Calu3 (cell line): Measurements from ENCODE around the gene UBAC1. TPM values are rescaled to one million over a fixed set of nuclear protein-coding genes. Genes with fewer than 3 reads are reported as not detected.

Experiments used
- BruUV-seq: library from RNA; stranded (reverse); fragments of 400-500 nt; replicated peaks from 2 replicates; lab custom pipeline; 2021; lab: Mats Ljungman, UMichigan
- CTCF ChIA-PET: fragments of 300-600 bp; sonication (Branson Sonifier 250); formaldehyde crosslinking; loops from one replicate; lab custom pipeline; 2022; ENCODE audit warnings: antibody characterized with exemption; lab: Charles Lee
- DNase-seq: peaks from one replicate; pipeline ENCODE4 v3.0.0; 2022
- H3K27ac Mint-ChIP-seq: one replicate; pipeline ENCODE4 v1.8.0; 2022; ENCODE audit warnings: mixed read lengths; ENCODE audit not compliant: unreplicated experiment
- H3K27me3 Mint-ChIP-seq: one replicate; pipeline ENCODE4 v1.8.0; 2022; ENCODE audit warnings: mixed read lengths; ENCODE audit not compliant: unreplicated experiment
- H3K36me3 Mint-ChIP-seq: one replicate; pipeline ENCODE4 v1.8.0; 2022; ENCODE audit warnings: mild to moderate bottlenecking, moderate library complexity, mixed read lengths; ENCODE audit not compliant: insufficient read depth, unreplicated experiment
- H3K4me1 Mint-ChIP-seq: one replicate; pipeline ENCODE4 v1.8.0; 2022; ENCODE audit warnings: mild to moderate bottlenecking, low read depth, mixed read lengths; ENCODE audit not compliant: unreplicated experiment
- H3K4me3 Mint-ChIP-seq: one replicate; pipeline ENCODE4 v1.8.0; 2022; ENCODE audit warnings: mild to moderate bottlenecking, low read depth, moderate library complexity, mixed read lengths; ENCODE audit not compliant: unreplicated experiment
- H3K9me3 Mint-ChIP-seq: one replicate; pipeline ENCODE4 v1.8.0; 2022; ENCODE audit warnings: low read depth, mixed read lengths; ENCODE audit not compliant: unreplicated experiment
- CTCF ChIP-seq: fragments of 200-600 bp; IDR thresholded peaks from one replicate; pipeline ENCODE4 v1.8.0; 2022; ENCODE audit warnings: antibody characterized with exemption; ENCODE audit not compliant: unreplicated experiment
- intact Hi-C: fragments of 100-400 bp; cut with micrococcal nuclease; formaldehyde crosslinking; loops from one replicate; pipeline ENCODE4 v1.10.0; 2022; ENCODE audit not compliant: unreplicated experiment
- total RNA-seq: library from RNA; stranded (reverse); gene quantifications from 2 replicates; pipeline ENCODE4 v1.2.3, GENCODE V29; 2022

The UBAC1 gene
- total RNA-seq, 1 experiment from 2014 or later, result 19.5 TPM

DNA sequence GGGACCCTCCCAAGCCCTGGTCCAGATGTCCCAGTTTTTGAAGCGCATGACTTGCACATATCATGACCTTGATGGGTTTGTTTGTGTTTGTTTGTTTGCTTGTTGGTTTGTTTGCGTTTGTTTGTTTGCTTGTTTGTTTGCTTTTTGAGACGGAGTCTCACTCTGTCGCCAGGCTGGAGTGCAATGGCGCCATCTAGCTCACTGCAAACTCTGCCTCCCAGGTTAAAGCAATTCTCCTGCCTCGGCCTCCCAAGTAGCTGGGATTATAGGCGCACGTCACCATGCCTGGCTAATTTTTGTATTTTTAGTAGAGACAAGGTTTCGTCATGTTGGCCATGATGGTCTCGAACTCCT, 13.0 kb upstream of the UBAC1 start:
- BruUV-seq, result no TSS peak
- peaks cover 54% of the 10 kb centered on the region for H3K27me3 Mint-ChIP-seq
- no peak for DNase-seq
- intact Hi-C loops, result no loop called here
- CTCF ChIA-PET, result no interaction called here
- no peaks in the 10 kb centered on the region for H3K4me1 Mint-ChIP-seq
- no peak overlapping the region for H3K27ac Mint-ChIP-seq
- no peak overlapping the region for H3K4me3 Mint-ChIP-seq
- no peaks in the 10 kb centered on the region for H3K9me3 Mint-ChIP-seq
- no peaks in the 10 kb centered on the region for H3K36me3 Mint-ChIP-seq
- no peak for TF ChIP-seq CTCF

- peaks cover 60% of the 10 kb centered on the region for H3K27me3 Mint-ChIP-seq
- H3K36me3 Mint-ChIP-seq, result no peaks in the 10 kb centered on the region
- H3K27ac Mint-ChIP-seq, result no peak overlapping the region
- no peaks in the 10 kb centered on the region for H3K4me1 Mint-ChIP-seq
- intact Hi-C loops, result no loop called here
- CTCF ChIA-PET, result no interaction called here
- no peak for DNase-seq
- no TSS peak for BruUV-seq
- no peak overlapping the region for H3K4me3 Mint-ChIP-seq
- TF ChIP-seq CTCF, result no peak
- H3K9me3 Mint-ChIP-seq, result no peaks in the 10 kb centered on the region
These were observed 12.4 kb upstream of the UBAC1 start for GRCh38 chr9:135973277-135974219.

GRCh38 chr9:135971892-135972291, 10.7 kb upstream of the UBAC1 start:
- CTCF ChIA-PET, result no interaction called here
- no peak overlapping the region for H3K4me3 Mint-ChIP-seq
- no peak overlapping the region for H3K27ac Mint-ChIP-seq
- peaks cover 4% of the 10 kb centered on the region for H3K36me3 Mint-ChIP-seq
- H3K4me1 Mint-ChIP-seq, result no peaks in the 10 kb centered on the region
- intact Hi-C loops, result no loop called here
- peak; percentile 87 for DNase-seq
- BruUV-seq, result no TSS peak
- H3K9me3 Mint-ChIP-seq, result no peaks in the 10 kb centered on the region
- H3K27me3 Mint-ChIP-seq, result peaks cover 64% of the 10 kb centered on the region
- no peak for TF ChIP-seq CTCF

DNA sequence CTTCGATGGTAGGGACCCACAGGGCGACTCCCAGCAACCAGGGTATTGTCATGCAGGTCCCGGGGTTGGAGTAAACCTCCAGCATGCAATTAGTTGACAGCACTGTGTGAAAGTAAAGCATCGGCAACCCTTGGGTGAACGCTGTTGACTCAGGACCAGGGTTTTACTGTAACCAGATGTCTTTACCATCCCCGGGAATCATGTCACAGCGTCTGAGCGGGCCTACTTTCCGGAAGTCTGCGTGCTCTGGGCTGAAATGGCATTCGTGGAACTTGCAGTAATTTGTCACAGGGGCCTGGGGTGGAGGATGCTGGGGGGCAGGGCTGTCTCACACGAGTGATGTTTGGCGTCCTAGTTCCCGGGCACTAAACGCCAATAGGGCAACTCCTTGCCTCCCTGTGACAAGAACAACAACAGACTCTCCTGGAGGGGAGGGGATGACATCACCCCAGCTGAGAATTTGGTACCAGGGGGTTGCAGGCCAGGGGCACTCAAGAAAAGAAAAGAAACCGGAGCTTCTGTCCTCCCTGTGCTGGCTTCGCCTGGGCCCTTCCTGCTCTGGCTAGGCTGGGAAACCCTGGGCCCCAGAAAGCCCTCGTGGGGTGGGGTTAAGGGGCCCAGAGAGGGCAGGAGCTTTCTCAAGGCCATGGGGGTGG, 10.1 kb upstream of the UBAC1 start:
- intact Hi-C loops, result no loop called here
- no TSS peak for BruUV-seq
- no peaks in the 10 kb centered on the region for H3K9me3 Mint-ChIP-seq
- CTCF ChIA-PET, result no interaction called here
- no peak for DNase-seq
- H3K27ac Mint-ChIP-seq, result no peak overlapping the region
- peaks cover 58% of the 10 kb centered on the region for H3K27me3 Mint-ChIP-seq
- no peak for TF ChIP-seq CTCF
- no peak overlapping the region for H3K4me3 Mint-ChIP-seq
- H3K4me1 Mint-ChIP-seq, result no peaks in the 10 kb centered on the region
- H3K36me3 Mint-ChIP-seq, result peaks cover 4% of the 10 kb centered on the region
